Measurements from ENCODE around the gene TMPRSS13. TPM values are rescaled to one million over a fixed set of nuclear protein-coding genes. Genes with fewer than 3 reads are reported as not detected.

The TMPRSS13 gene
- total RNA-seq, 1 experiment from 2014 or later = 0.50 TPM

DNA sequence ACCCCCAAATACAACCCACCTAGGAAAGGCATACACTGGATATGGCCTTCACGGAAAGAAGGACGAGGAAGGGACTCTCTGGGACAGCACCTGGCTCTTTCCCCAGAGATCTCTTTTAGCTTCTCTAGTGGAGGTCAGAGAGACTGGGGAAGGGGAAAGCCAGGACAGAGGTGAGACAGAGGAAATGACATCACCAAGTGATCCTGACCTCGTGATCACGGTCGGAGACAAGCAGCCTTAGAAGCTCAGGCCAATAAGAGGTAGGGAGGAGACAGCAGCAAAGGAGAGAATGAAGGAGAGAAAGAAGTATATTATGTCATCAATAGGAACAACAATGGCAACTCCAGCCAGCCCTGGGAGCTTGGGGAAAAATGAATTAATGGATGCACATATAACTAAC lies 15.4 kb upstream of the TMPRSS13 start:
- no peaks in the 10 kb centered on the region for H4K20me1 ChIP-seq (ENCODE audit: control insufficient read depth, insufficient read depth, insufficient read length)
- H4K5ac ChIP-seq (ENCODE audit: insufficient read length, low read depth, low read length) = no peak overlapping the region
- H3K27me3 Mint-ChIP-seq (ENCODE audit: low read depth) = no peaks in the 10 kb centered on the region; the same call in 1 of the 2 replicates
- no peak overlapping the region for H4K8ac ChIP-seq (replicated peaks; ENCODE audit: insufficient read length, low read depth, low read length)
- H2BK20ac ChIP-seq (ENCODE audit: low read depth, low read length, poor library complexity, severe bottlenecking) = no peak overlapping the region
- H3K18ac ChIP-seq (ENCODE audit: insufficient read length, low read depth, low read length) = no peak overlapping the region
- no peak overlapping the region for H2AK5ac ChIP-seq (ENCODE audit: insufficient read length, low read length)
- no peak overlapping the region for H3K9ac ChIP-seq (ENCODE audit: extremely low read depth, insufficient read length, low read length)
- H3K4me2 ChIP-seq (ENCODE audit: insufficient read depth, insufficient read length, low read length) = no peak overlapping the region
- no peaks in the 10 kb centered on the region for H3K79me2 ChIP-seq (ENCODE audit: insufficient read depth, low read length)
- no peak overlapping the region for H2AFZ ChIP-seq (ENCODE audit: low read length)
- no peaks in the 10 kb centered on the region for H3K9me3 ChIP-seq (ENCODE audit: control insufficient read depth, low read depth, low read length)
- H3K14ac ChIP-seq (ENCODE audit: insufficient read depth, low read length) = no peak overlapping the region
- H3K4me1 ChIP-seq (ENCODE audit: insufficient read depth, low read length) = no peaks in the 10 kb centered on the region
- no peak overlapping the region for H3K4me3 Mint-ChIP-seq
- H2BK12ac ChIP-seq (ENCODE audit: insufficient read length, low read depth, low read length) = no peak overlapping the region
- no CpG with 5 or more reads among the region's 5 CpGs for WGBS (ENCODE audit: extremely low coverage, insufficient read length, low lambda C conversion rate)
- TF ChIP-seq, protein P1, sequence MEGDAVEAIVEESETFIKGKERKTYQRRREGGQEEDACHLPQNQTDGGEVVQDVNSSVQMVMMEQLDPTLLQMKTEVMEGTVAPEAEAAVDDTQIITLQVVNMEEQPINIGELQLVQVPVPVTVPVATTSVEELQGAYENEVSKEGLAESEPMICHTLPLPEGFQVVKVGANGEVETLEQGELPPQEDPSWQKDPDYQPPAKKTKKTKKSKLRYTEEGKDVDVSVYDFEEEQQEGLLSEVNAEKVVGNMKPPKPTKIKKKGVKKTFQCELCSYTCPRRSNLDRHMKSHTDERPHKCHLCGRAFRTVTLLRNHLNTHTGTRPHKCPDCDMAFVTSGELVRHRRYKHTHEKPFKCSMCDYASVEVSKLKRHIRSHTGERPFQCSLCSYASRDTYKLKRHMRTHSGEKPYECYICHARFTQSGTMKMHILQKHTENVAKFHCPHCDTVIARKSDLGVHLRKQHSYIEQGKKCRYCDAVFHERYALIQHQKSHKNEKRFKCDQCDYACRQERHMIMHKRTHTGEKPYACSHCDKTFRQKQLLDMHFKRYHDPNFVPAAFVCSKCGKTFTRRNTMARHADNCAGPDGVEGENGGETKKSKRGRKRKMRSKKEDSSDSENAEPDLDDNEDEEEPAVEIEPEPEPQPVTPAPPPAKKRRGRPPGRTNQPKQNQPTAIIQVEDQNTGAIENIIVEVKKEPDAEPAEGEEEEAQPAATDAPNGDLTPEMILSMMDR (conservative IDR thresholded peaks at IDR 0.05) = no peak
- peaks cover 2 to 6% of the 10 kb centered on the region in 2 experiments; a peak in 2 of 4 replicates for H3K4me1 Mint-ChIP-seq
- H3K79me1 ChIP-seq (ENCODE audit: insufficient read depth, low read depth, low read length, poor library complexity, severe bottlenecking) = no peaks in the 10 kb centered on the region
- H2BK15ac ChIP-seq (ENCODE audit: low read depth, low read length) = no peak overlapping the region
- no peak overlapping the region for H3K27ac Mint-ChIP-seq
- no peak overlapping the region for H3K27ac ChIP-seq (ENCODE audit: insufficient read length, low read depth, low read length)
- no peak for DNase-seq
- H4K91ac ChIP-seq (ENCODE audit: insufficient read length, low read depth, low read length) = no peak overlapping the region
- H3K56ac ChIP-seq (ENCODE audit: insufficient read length, low read depth, low read length) = no peak overlapping the region
- no peaks in the 10 kb centered on the region for H3K23me2 ChIP-seq (ENCODE audit: insufficient read length, low read depth, low read length, poor library complexity, severe bottlenecking)
- H3K36me3 Mint-ChIP-seq (ENCODE audit: insufficient read depth in 1 of 3, low read depth in 3 of 3) = no peaks in the 10 kb centered on the region; a peak in 1 of 7 replicates
- H3K9me3 Mint-ChIP-seq = no peaks in the 10 kb centered on the region
- H2BK5ac ChIP-seq (ENCODE audit: insufficient read length, low read length) = no peak overlapping the region
- H2BK120ac ChIP-seq (ENCODE audit: low read depth, low read length, poor library complexity, severe bottlenecking) = no peak overlapping the region
- H3T11ph ChIP-seq (ENCODE audit: low read length) = no peak overlapping the region
- H3K4ac ChIP-seq (ENCODE audit: low read depth, low read length) = no peak overlapping the region
- no peak overlapping the region for H3K23ac ChIP-seq (ENCODE audit: insufficient read length, low read depth, low read length)
- H3K27me3 ChIP-seq (ENCODE audit: insufficient read depth, low read length) = no peaks in the 10 kb centered on the region
